K562 (cell line): ENCODE results near the gene METAP1. TPM values are rescaled to one million over a fixed set of nuclear protein-coding genes. Genes with fewer than 3 reads are reported as not detected.
A peak's percentile ranks its signal among the peaks of the same experiment; 100 is the strongest.

Experiments used
- CREB3 ChIP-seq: fragments of 450-650 bp; conservative IDR thresholded peaks from 2 replicates; pipeline ENCODE4 v1.6.1; 2016; ENCODE audit warnings: missing genetic modification characterization, low read depth, mild to moderate bottlenecking, missing compliant biosample characterization, moderate library complexity
- CTBP1 ChIP-seq: fragments of 450-650 bp; IDR thresholded peaks from 2 replicates; pipeline ENCODE4 v1.6.1; 2016; ENCODE audit warnings: borderline replicate concordance
- FOXA1 ChIP-seq: fragments of 450-650 bp; IDR thresholded peaks from 2 replicates; pipeline ENCODE4 v1.6.1; 2016; ENCODE audit warnings: mild to moderate bottlenecking, borderline replicate concordance
- GABPB2 ChIP-seq: fragments of 250-450 bp; sonication (Bioruptor Pico); conservative IDR thresholded peaks from 2 replicates; pipeline ENCODE4 v1.5.1; 2021; ENCODE audit warnings: mild to moderate bottlenecking
- HLTF ChIP-seq: fragments of 450-650 bp; IDR thresholded peaks from 2 replicates; pipeline ENCODE4 v1.6.1; 2016
- KHSRP ChIP-seq: fragments of 450-650 bp; IDR thresholded peaks from 2 replicates; pipeline ENCODE4 v1.6.1; 2017
- NFATC3 ChIP-seq: fragments of 450-650 bp; IDR thresholded peaks from 2 replicates; pipeline ENCODE4 v1.6.1; 2017; ENCODE audit warnings: mild to moderate bottlenecking
- SMARCA5 ChIP-seq: fragments of 450-650 bp; IDR thresholded peaks from 2 replicates; pipeline ENCODE4 v1.6.1; 2016
- TRIM25 ChIP-seq: fragments of 450-650 bp; IDR thresholded peaks from 2 replicates; pipeline ENCODE4 v1.7.0; 2016; ENCODE audit warnings: borderline replicate concordance
- XRCC4 ChIP-seq: IDR thresholded peaks from one replicate; pipeline ENCODE4 v1.6.1; 2011; ENCODE audit not compliant: insufficient read depth, insufficient read length; ENCODE audit errors: extremely low read depth
- ZNF3 ChIP-seq: fragments of 250-450 bp; sonication (Bioruptor Pico); IDR thresholded peaks from 2 replicates; pipeline ENCODE4 v1.5.0; 2021; ENCODE audit warnings: mild to moderate bottlenecking, moderate library complexity
- ZNF407 ChIP-seq: fragments of 450-650 bp; IDR thresholded peaks from 2 replicates; pipeline ENCODE4 v1.6.1; 2016; ENCODE audit warnings: low read depth
- ZNF518B ChIP-seq: fragments of 250-450 bp; sonication (Bioruptor Pico); IDR thresholded peaks from 2 replicates; pipeline ENCODE4 v1.5.0; 2021; ENCODE audit warnings: mild to moderate bottlenecking, moderate library complexity
- ZNF57 ChIP-seq: fragments of 450-650 bp; formaldehyde crosslinking; IDR thresholded peaks from 2 replicates; pipeline ENCODE4 v1.4.0; 2020; ENCODE audit warnings: mild to moderate bottlenecking, moderate library complexity
- polyA plus RNA-seq, 8 experiments: library from polyadenylated mRNA; depleted of rRNA in 4 of 8; stranded (reverse) in 5 of 8; unstranded in 3 of 8; fragments of >200 nt; fragmentation: Nextera tagmentation in 2 of 8; fragmentation: Illumina TruSeq in 1 of 8; extraction: Ambion mirVana in 2 of 8; extraction: Trizol in 1 of 8; gene quantifications; 2 replicates each; pipeline versions ENCODE4 v1.2.1 to v1.2.3, GENCODE V29; 2011 to 2014; ENCODE audit warnings: inconsistent platforms in 1 of 8, missing spikeins in 1 of 8
- total RNA-seq, 7 experiments: library from RNA; depleted of rRNA in 6 of 7; stranded (reverse); fragments of >200 nt in 6 of 7; fragmentation: Illumina TruSeq in 2 of 7; extraction: Trizol in 2 of 7; gene quantifications; 2 replicates each; pipeline versions ENCODE4 v1.2.1 to v1.2.3, GENCODE V29; 2011 to 2021; ENCODE audit warnings: low replicate concordance in 1 of 7

METAP1 gene
- total and polyA plus RNA-seq, 9 of the 15 experiments (the other 6 are each of a cell fraction or from before 2014, with no cell fraction given) = 31.4 to 77.6 (median 59.5) TPM

- TF ChIP-seq ZNF518B (CRISPR knock-in tag) (no peak), ZNF57 (CRISPR knock-in tag) (no peak), SMARCA5 (no peak), XRCC4 (no peak), HLTF (no peak), TRIM25 (0 out of 2 replicates have a peak, but pooled peaks have one; percentile 30), GABPB2 (no peak), NFATC3 (no peak), ZNF3 (CRISPR knock-in tag) (no peak), CTBP1 (peak; percentile 68), KHSRP (no peak), FOXA1 (no peak), ZNF407 (peak; percentile 73), CREB3 (tag) (no peak)
Observed at GRCh38 chr4:98995183-98996055, at the start of gene METAP1 (continued).
